ENCODE results near the gene ARL3. TPM values are rescaled to one million over a fixed set of nuclear protein-coding genes. Genes with fewer than 3 reads are reported as not detected.

The ARL3 gene
- total RNA-seq, 1 experiment from 2014 or later = 16.5 TPM

- Histone ChIP-seq H4K20me1 (ENCODE audit: control insufficient read depth, insufficient read depth, insufficient read length) (no peaks in the 10 kb centered on the region), H4K8ac (replicated peaks; ENCODE audit: insufficient read length, low read depth, low read length) (no peak overlapping the region), H4K91ac (ENCODE audit: insufficient read length, low read depth, low read length) (no peak overlapping the region), H3K9me3 (ENCODE audit: control insufficient read depth, low read depth, low read length) (no peaks in the 10 kb centered on the region), H2AK5ac (ENCODE audit: insufficient read length, low read length) (no peak overlapping the region), H3K4me1 (ENCODE audit: insufficient read depth, low read length) (peaks cover 2% of the 10 kb centered on the region; the same call in 1 of the 2 replicates), H3T11ph (ENCODE audit: low read length) (no peak overlapping the region), H2BK15ac (ENCODE audit: low read depth, low read length) (no peak overlapping the region), H3K79me2 (ENCODE audit: insufficient read depth, low read length) (peaks cover 3% of the 10 kb centered on the region; the same call in 1 of the 2 replicates), H3K4ac (ENCODE audit: low read depth, low read length) (no peak overlapping the region), H2AFZ (ENCODE audit: low read length) (no peak overlapping the region), H3K23ac (ENCODE audit: insufficient read length, low read depth, low read length) (no peak overlapping the region), H3K9ac (ENCODE audit: extremely low read depth, insufficient read length, low read length) (no peak overlapping the region), H3K56ac (ENCODE audit: insufficient read length, low read depth, low read length) (no peak overlapping the region), H3K4me2 (ENCODE audit: insufficient read depth, insufficient read length, low read length) (no peak overlapping the region), H3K18ac (ENCODE audit: insufficient read length, low read depth, low read length) (no peak overlapping the region), H4K5ac (ENCODE audit: insufficient read length, low read depth, low read length) (no peak overlapping the region), H3K79me1 (ENCODE audit: insufficient read depth, low read depth, low read length, poor library complexity, severe bottlenecking) (peaks cover 3% of the 10 kb centered on the region), H3K23me2 (ENCODE audit: insufficient read length, low read depth, low read length, poor library complexity, severe bottlenecking) (peaks cover 11% of the 10 kb centered on the region), H3K14ac (ENCODE audit: insufficient read depth, low read length) (no peak overlapping the region), H2BK20ac (ENCODE audit: low read depth, low read length, poor library complexity, severe bottlenecking) (no peak overlapping the region), H2BK5ac (ENCODE audit: insufficient read length, low read length) (no peak overlapping the region), H2BK120ac (ENCODE audit: low read depth, low read length, poor library complexity, severe bottlenecking) (no peak overlapping the region), H2BK12ac (ENCODE audit: insufficient read length, low read depth, low read length) (no peak overlapping the region), H3K27ac (ENCODE audit: insufficient read length, low read depth, low read length) (no peak overlapping the region), H3K27me3 (ENCODE audit: insufficient read depth, low read length) (no peaks in the 10 kb centered on the region)
- Mint-ChIP-seq H3K27ac (no peak overlapping the region), H3K36me3 (ENCODE audit: insufficient read depth in 1 of 3, low read depth in 3 of 3) (peaks cover 2 to 11% (median 8%) of the 10 kb centered on the region in 3 experiments; a peak in 5 of 7 replicates), H3K4me3 (peak overlapping the region in 1 of 2 experiments; percentile 59; a peak in 1 of 5 replicates), H3K4me1 (peaks cover 22 to 27% of the 10 kb centered on the region in 2 experiments), H3K9me3 (no peaks in the 10 kb centered on the region), H3K27me3 (ENCODE audit: low read depth) (no peaks in the 10 kb centered on the region)
- no peak for DNase-seq
- WGBS (ENCODE audit: extremely low coverage, insufficient read length, low lambda C conversion rate) = no CpG with 5 or more reads among the region's 4 CpGs
- TF ChIP-seq, protein P1, sequence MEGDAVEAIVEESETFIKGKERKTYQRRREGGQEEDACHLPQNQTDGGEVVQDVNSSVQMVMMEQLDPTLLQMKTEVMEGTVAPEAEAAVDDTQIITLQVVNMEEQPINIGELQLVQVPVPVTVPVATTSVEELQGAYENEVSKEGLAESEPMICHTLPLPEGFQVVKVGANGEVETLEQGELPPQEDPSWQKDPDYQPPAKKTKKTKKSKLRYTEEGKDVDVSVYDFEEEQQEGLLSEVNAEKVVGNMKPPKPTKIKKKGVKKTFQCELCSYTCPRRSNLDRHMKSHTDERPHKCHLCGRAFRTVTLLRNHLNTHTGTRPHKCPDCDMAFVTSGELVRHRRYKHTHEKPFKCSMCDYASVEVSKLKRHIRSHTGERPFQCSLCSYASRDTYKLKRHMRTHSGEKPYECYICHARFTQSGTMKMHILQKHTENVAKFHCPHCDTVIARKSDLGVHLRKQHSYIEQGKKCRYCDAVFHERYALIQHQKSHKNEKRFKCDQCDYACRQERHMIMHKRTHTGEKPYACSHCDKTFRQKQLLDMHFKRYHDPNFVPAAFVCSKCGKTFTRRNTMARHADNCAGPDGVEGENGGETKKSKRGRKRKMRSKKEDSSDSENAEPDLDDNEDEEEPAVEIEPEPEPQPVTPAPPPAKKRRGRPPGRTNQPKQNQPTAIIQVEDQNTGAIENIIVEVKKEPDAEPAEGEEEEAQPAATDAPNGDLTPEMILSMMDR (conservative IDR thresholded peaks at IDR 0.05) = no peak
Observed at GRCh38 chr10:102712089-102712488, 2.1 kb downstream of the ARL3 start.
